Measurements from ENCODE around the gene MBNL1.

The MBNL1 gene

GRCh38 chr3:152227027-152227426 is 41.7 kb upstream of the MBNL1 start (continued):
- no peak for TF ChIP-seq ZNF596 (tag by site-specific recombination; IDR thresholded peaks at IDR 0.05)
- TF ChIP-seq AEBP2 (tag by site-specific recombination; IDR thresholded peaks at IDR 0.05; ENCODE audit: borderline replicate concordance): no peak
- TF ChIP-seq ZSCAN30 (tag by site-specific recombination; IDR thresholded peaks at IDR 0.05): no peak
- TF ChIP-seq ZBTB49 (tag by site-specific recombination; IDR thresholded peaks at IDR 0.05; ENCODE audit: low read depth): no peak
- TF ChIP-seq GLIS1 (tag by site-specific recombination; IDR thresholded peaks at IDR 0.05): no peak
- TF ChIP-seq YY2 (tag by site-specific recombination; IDR thresholded peaks at IDR 0.05): no peak
- no peak for TF ChIP-seq ZNF221 (tag by site-specific recombination; IDR thresholded peaks at IDR 0.05; ENCODE audit: borderline replicate concordance)

- Histone ChIP-seq H3K4me1 (ENCODE audit: control insufficient read depth, insufficient read depth, low read length) (no peaks in the 10 kb centered on the region), H3K4me3 (ENCODE audit: low read depth, low read length) (no peak overlapping the region), H3K27ac (ENCODE audit: extremely low read depth, low read depth, low read length) (no peak overlapping the region), H3K9me3 (ENCODE audit: control insufficient read depth, insufficient read depth, low read depth, low read length) (no peaks in the 10 kb centered on the region), H3K36me3 (ENCODE audit: control insufficient read depth in 2 of 2, insufficient read depth in 1 of 2, low read length in 2 of 2) (no peaks in the 10 kb centered on the region)
- TF ChIP-seq ZEB2 (tag by site-specific recombination; IDR thresholded peaks at IDR 0.05) (no peak), GLIS2 (tag by site-specific recombination; IDR thresholded peaks at IDR 0.05) (no peak), MYNN (tag by site-specific recombination; IDR thresholded peaks at IDR 0.05; ENCODE audit: borderline replicate concordance) (no peak), ZNF629 (tag by site-specific recombination; IDR thresholded peaks at IDR 0.05) (no peak), ZNF621 (tag by site-specific recombination; IDR thresholded peaks at IDR 0.05) (no peak)
- ChIA-PET CTCF (no interaction called here), POLR2A (no interaction called here)
These were observed 39.0 kb upstream of the MBNL1 start for GRCh38 chr3:152229692-152230091.

- CTCF ChIA-PET: interaction anchor here (0.6 to 0.7 kb wide), 2 partner anchors 67 to 90 kb away, joined by 3 read pairs; no protein-coding TSS in a partner anchor
- Histone ChIP-seq H3K36me3 (ENCODE audit: control insufficient read depth in 2 of 2, insufficient read depth in 1 of 2, low read length in 2 of 2) (no peaks in the 10 kb centered on the region), H3K4me1 (ENCODE audit: control insufficient read depth, insufficient read depth, low read length) (0 out of 2 replicates have a peak, but pooled peaks cover 2% of the 10 kb centered on the region), H3K27ac (ENCODE audit: extremely low read depth, low read depth, low read length) (no peak overlapping the region), H3K4me3 (ENCODE audit: low read depth, low read length) (no peak overlapping the region), H3K9me3 (ENCODE audit: control insufficient read depth, insufficient read depth, low read depth, low read length) (no peaks in the 10 kb centered on the region)
- POLR2A ChIA-PET: no interaction called here
- TF ChIP-seq ZNF580 (tag by site-specific recombination; IDR thresholded peaks at IDR 0.05) (no peak), AEBP2 (tag by site-specific recombination; IDR thresholded peaks at IDR 0.05; ENCODE audit: borderline replicate concordance) (no peak), ZNF433 (tag by site-specific recombination; IDR thresholded peaks at IDR 0.05; ENCODE audit: low read depth) (no peak), ZNF214 (tag by site-specific recombination; IDR thresholded peaks at IDR 0.05; ENCODE audit: borderline replicate concordance) (no peak), ZNF76 (tag by site-specific recombination; IDR thresholded peaks at IDR 0.05; ENCODE audit: borderline replicate concordance, low read depth) (no peak), ZNF280D (tag by site-specific recombination; IDR thresholded peaks at IDR 0.05) (no peak), ZNF549 (tag by site-specific recombination; IDR thresholded peaks at IDR 0.05) (no peak), ZNF792 (tag by site-specific recombination; IDR thresholded peaks at IDR 0.05) (no peak), YY2 (tag by site-specific recombination; IDR thresholded peaks at IDR 0.05) (no peak), ZNF777 (tag by site-specific recombination; IDR thresholded peaks at IDR 0.05; ENCODE audit: borderline replicate concordance) (no peak), ZSCAN18 (tag by site-specific recombination; IDR thresholded peaks at IDR 0.05) (no peak), KLF7 (tag by site-specific recombination; IDR thresholded peaks at IDR 0.05; ENCODE audit: borderline replicate concordance) (no peak), ZNF112 (tag by site-specific recombination; IDR thresholded peaks at IDR 0.05) (no peak), SP7 (tag by site-specific recombination; IDR thresholded peaks at IDR 0.05) (no peak)
These were observed 38.4 kb upstream of the MBNL1 start for GRCh38 chr3:152230370-152230769.

All from HEK293 (cell line).